ENCODE results near the gene CEACAM1.
"Not testable (repeated sequence)": the region's sequence is repeated elsewhere in the genome, so short reads cannot be mapped to it uniquely, and the experiment has no call there.

CEACAM1 gene

DNA sequence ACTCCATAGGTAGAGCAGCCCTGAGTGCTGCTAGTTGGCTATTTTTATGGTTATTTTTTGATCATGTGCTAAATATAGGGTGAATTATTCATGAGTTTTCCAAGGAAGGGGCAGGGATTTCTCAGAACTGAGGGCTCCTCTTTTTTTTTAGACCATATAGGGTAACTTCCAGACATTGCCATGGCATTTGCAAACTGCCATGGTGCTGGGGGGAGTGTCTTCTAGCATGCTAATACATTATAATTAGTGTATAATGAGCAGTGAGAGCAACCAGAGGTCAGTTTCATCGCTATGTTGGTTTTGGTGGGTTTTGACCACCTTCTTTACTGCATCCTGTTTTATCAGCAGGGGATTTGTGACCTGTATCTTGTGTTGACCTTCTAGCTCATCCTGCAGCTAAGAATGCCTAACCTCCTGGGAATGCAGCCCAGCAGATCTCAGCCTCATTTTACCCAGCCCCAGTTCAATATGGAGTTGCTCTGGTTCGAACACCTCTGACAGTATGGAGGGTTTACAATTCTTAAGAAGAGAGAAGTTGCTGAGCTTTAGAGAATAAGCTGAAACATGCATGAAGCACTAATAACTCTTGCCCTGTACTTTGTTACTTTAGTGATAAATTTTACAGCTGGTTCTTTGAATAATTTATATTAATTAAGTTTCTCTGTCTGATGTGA lies 31.7 kb downstream of the CEACAM1 start:
- TF ChIP-seq, protein P1, sequence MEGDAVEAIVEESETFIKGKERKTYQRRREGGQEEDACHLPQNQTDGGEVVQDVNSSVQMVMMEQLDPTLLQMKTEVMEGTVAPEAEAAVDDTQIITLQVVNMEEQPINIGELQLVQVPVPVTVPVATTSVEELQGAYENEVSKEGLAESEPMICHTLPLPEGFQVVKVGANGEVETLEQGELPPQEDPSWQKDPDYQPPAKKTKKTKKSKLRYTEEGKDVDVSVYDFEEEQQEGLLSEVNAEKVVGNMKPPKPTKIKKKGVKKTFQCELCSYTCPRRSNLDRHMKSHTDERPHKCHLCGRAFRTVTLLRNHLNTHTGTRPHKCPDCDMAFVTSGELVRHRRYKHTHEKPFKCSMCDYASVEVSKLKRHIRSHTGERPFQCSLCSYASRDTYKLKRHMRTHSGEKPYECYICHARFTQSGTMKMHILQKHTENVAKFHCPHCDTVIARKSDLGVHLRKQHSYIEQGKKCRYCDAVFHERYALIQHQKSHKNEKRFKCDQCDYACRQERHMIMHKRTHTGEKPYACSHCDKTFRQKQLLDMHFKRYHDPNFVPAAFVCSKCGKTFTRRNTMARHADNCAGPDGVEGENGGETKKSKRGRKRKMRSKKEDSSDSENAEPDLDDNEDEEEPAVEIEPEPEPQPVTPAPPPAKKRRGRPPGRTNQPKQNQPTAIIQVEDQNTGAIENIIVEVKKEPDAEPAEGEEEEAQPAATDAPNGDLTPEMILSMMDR (conservative IDR thresholded peaks at IDR 0.05; ENCODE audit: low read length) = no peak
- DNase-seq (ENCODE audit: low read depth) = no peak
- no peak overlapping the region for H3K4me3 ChIP-seq (ENCODE audit: low read length)

DNA sequence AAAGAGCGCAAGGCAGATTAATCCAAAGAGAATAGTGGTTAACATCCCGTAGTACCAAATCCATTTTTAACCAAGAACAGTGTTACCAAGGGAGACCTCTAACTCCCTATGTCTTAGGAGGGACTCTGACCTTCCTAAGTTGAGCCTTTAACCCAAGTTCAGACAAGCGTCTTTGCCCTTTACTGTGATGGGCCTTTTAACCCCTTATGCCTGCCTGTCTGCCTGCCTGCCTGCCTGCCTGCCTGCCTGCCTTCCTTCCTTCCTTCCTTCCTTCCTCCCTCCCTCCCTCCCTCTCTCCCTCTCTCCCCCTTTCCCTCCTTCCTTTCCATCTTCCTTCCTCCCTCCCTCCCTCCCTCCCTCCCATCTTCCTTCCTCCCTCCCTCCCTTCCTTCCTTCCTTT lies 32.6 kb downstream of the CEACAM1 start:
- TF ChIP-seq, protein P1 (conservative IDR thresholded peaks at IDR 0.05; ENCODE audit: low read length) = no peak
- DNase-seq (ENCODE audit: low read depth) = no peak

DNA sequence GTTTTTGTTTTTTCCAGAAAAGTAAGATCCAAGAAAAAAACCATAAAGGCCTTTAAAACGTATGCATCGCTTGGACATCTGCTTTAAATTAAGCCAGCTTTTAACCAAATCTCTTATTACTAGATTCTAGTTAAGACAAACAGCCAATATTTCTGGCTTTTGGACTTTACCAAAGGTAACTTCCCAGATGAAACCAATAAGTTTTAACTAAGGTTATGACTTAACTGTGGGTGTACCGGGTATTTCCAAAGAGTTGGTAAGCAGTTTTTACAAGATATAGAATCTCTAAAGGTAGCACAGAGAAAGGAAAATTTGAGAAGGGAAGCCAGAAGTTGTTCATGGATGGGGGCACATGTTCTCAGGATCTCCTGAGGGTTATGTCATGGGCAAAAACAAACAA lies 34.0 kb downstream of the CEACAM1 start:
- TF ChIP-seq, protein P1 (conservative IDR thresholded peaks at IDR 0.05; ENCODE audit: low read length) = no peak
- no peak overlapping the region for H3K4me3 ChIP-seq (ENCODE audit: low read length)
- DNase-seq (ENCODE audit: low read depth) = no peak

More for the DNA sequence above, 32.6 kb downstream of the CEACAM1 start:
- H3K4me3 ChIP-seq (ENCODE audit: low read length) = no peak overlapping the region

DNA sequence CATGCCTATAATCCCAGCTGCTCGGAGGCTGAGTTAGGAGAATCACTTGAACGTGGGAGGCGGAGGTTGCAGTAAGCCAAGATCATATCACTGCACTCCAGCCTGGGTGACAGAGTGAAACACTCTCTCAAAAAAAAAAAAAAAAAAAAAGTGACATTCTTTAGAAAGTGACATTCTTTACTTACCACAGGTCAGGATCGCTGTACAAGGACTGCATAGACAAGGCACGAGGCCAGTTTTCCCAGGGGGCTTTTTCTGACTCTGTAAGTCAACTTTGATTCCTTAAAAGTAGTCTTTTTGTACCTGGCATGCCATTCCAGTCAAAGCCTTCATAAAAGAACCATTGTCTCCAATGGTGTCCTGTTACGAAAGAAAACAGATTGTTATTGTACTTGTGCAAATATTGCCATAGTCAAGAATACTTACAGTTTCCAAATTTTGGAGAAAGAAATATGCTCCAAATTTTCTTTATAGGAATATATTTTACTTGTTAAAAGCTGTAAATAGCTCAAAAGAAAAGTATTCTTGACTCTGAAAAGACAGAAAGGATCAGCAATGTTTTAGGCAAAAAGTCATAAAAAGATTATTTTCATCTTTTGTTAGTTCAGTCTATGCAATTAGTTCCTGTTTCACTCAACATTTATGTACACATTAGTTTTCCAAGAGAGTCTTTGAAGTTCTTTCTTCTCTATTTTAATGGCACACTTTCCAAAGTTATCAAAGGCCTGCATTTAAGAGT lies 39.3 kb downstream of the CEACAM1 start:
- no peak overlapping the region for H3K4me3 ChIP-seq (ENCODE audit: low read length)
- TF ChIP-seq, protein P1 (conservative IDR thresholded peaks at IDR 0.05; ENCODE audit: low read length) = no peak
- DNase-seq (ENCODE audit: low read depth) = no peak

DNA sequence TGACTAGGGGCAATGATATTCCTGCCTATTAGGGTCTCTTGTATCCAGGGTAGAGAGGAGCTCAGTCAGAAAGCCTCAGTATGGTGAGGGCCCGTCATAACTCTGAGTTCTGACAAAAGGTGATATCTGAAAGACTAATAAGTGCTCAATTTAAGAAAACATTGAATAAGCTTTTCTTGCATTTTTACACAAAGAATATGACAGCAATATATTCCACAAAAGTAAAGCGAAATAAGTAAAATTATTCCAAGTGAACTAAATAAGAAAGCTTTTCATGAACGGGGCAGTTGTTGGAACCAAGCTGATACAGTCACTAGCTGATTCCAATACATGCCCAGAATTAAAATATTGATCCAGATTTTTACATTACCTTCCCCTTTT lies 40.5 kb downstream of the CEACAM1 start:
- no peak overlapping the region for H3K4me3 ChIP-seq (ENCODE audit: low read length)
- no peak for DNase-seq (ENCODE audit: low read depth)
- TF ChIP-seq, protein P1 (conservative IDR thresholded peaks at IDR 0.05; ENCODE audit: low read length) = no peak

DNA sequence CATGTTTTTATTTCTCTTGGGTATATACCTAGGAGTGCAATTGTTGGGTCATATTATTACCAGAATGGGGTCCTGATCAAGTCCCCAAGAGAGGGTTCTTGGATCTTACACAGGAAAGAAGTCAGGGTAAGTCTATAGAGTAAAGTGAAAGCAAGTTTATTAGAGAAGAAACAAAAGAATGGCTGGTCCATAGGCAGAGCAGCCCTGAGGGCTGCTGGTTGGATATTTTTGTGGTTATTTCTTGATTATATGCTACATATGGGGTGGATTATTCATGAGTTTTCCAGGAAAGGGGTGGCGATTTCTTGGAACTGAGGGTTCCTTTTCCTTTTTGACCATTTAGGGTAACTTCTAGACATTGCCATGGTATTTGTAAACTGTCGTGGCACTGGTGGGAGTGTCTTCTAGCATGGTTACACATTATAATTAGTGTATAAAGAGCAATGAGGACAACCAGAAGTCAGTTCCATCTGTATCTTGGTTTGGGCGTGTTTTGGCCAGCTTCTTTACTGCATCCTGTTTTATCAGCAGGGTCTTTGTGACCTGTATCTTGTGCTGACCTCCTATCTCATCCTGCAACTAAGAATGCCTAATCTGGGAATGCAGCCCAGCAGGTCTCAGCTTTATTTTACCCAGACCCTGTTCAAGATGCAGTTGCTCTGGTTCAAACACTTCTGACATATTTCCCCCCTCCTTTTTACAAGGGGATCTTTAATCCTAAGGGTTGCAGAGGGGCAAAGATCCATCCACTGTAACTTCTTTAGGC lies 41.1 kb downstream of the CEACAM1 start:
- TF ChIP-seq, protein P1 (conservative IDR thresholded peaks at IDR 0.05; ENCODE audit: low read length) = no peak
- peak; percentile 17 for DNase-seq (ENCODE audit: low read depth)
- no peak overlapping the region for H3K4me3 ChIP-seq (ENCODE audit: low read length)

DNA sequence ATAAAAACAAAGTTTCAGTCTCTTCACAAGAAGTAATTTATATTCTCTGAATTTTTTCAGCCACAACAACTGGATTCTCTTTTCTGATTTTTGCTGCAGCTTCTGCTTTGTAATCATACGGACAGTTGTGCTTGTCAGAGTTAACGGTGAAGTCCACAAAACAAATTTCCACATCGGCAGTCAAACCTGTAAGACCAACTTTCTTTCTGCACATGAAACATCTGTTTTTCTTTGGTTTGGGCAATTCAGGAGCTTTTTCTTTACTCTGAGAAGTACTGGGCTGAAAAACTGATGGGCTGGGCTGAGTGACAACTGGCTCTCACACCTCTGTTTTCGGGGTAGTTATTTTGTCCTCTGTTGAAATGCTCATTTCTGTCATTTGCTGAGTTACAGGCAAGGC lies 43.2 kb downstream of the CEACAM1 start:
- not testable (repeated sequence) for DNase-seq (ENCODE audit: low read depth); H3K4me3 ChIP-seq (ENCODE audit: low read length)
